Keratinocyte (primary cell): Measurements from ENCODE around the gene EGFLAM. TPM values are rescaled to one million over a fixed set of nuclear protein-coding genes. Genes with fewer than 3 reads are reported as not detected.

Source experiments
- DNase-seq: peaks from one replicate; pipeline ENCODE4 v3.0.0-alpha.2; 2011; ENCODE audit warnings: low read depth, missing footprints, low spot score
- FAIRE-seq: peaks from 2 replicates; lab custom pipeline; 2011; peaks lifted over from hg19 to GRCh38; lab: Jason Lieb, UNC
- H2AFZ ChIP-seq: 2 replicates; pipeline ENCODE4 v1.6.0; 2012; ENCODE audit warnings: low read length, control low read depth, inconsistent platforms; ENCODE audit not compliant: control insufficient read depth
- H3K27ac ChIP-seq: 2 replicates; pipeline ENCODE4 v1.5.1; 2011; ENCODE audit warnings: low read length; ENCODE audit not compliant: control insufficient read depth, insufficient read depth
- H3K27me3 ChIP-seq: 3 replicates; pipeline ENCODE4 v1.6.0; 2011; ENCODE audit warnings: low read length; ENCODE audit not compliant: control insufficient read depth, insufficient read depth; ENCODE audit errors: extremely low read depth
- H3K36me3 ChIP-seq, 2 experiments: 2 replicates in 1 of 2; 3 replicates in 1 of 2; pipeline ENCODE4 v1.5.1; 2011; ENCODE audit warnings: low read length in 2 of 2, mild to moderate bottlenecking in 1 of 2; ENCODE audit not compliant: control insufficient read depth in 2 of 2, insufficient read depth in 2 of 2; ENCODE audit errors: extremely low read depth in 1 of 2
- H3K4me1 ChIP-seq: 3 replicates; pipeline ENCODE4 v1.5.1; 2011; ENCODE audit warnings: low read length; ENCODE audit not compliant: control insufficient read depth, insufficient read depth; ENCODE audit errors: extremely low read depth
- H3K4me2 ChIP-seq: 3 replicates; pipeline ENCODE4 v1.6.0; 2011; ENCODE audit warnings: low read depth, low read length; ENCODE audit not compliant: control insufficient read depth, insufficient read depth; ENCODE audit errors: extremely low read depth
- H3K4me3 ChIP-seq, 3 experiments: fragments of 200-600 bp in 1 of 3; sonication (generic) in 1 of 3; 2 replicates in 2 of 3; 3 replicates in 1 of 3; pipeline ENCODE4 v1.5.1; 2011 to 2016; ENCODE audit warnings: low read length in 3 of 3, mild to moderate bottlenecking in 3 of 3, control low read depth in 2 of 3, inconsistent platforms in 1 of 3, low read depth in 1 of 3, mixed read lengths in 1 of 3, mixed run types in 1 of 3, moderate library complexity in 1 of 3; ENCODE audit not compliant: control insufficient read depth in 2 of 3, insufficient read depth in 2 of 3; ENCODE audit errors: extremely low read depth in 1 of 3
- H3K79me2 ChIP-seq: 2 replicates; pipeline ENCODE4 v1.6.0; 2012; ENCODE audit warnings: low read length; ENCODE audit not compliant: control insufficient read depth, insufficient read depth
- H3K9ac ChIP-seq: 3 replicates; pipeline ENCODE4 v1.6.0; 2011; ENCODE audit warnings: low read length; ENCODE audit not compliant: control insufficient read depth, insufficient read depth; ENCODE audit errors: extremely low read depth
- H3K9me1 ChIP-seq: 3 replicates; pipeline ENCODE4 v1.6.0; 2011; ENCODE audit warnings: low read length; ENCODE audit not compliant: control insufficient read depth, insufficient read depth; ENCODE audit errors: extremely low read depth
- H3K9me3 ChIP-seq: 2 replicates; pipeline ENCODE4 v1.5.1; 2012; ENCODE audit warnings: low read depth, low read length; ENCODE audit not compliant: control insufficient read depth
- H4K20me1 ChIP-seq: 3 replicates; pipeline ENCODE4 v1.6.0; 2011; ENCODE audit warnings: low read length; ENCODE audit not compliant: control insufficient read depth, insufficient read depth; ENCODE audit errors: extremely low read depth
- CTCF ChIP-seq, 3 experiments: IDR thresholded peaks in 1 of 3; conservative IDR thresholded peaks in 1 of 3; optimal IDR thresholded peaks in 1 of 3; 2 replicates in 2 of 3; 3 replicates in 1 of 3; pipeline versions ENCODE3 to v1.5.1; 2011; ENCODE audit warnings: low read length in 3 of 3, mild to moderate bottlenecking in 3 of 3, moderate library complexity in 2 of 3, control low read depth in 1 of 3, inconsistent platforms in 1 of 3; ENCODE audit not compliant: insufficient read depth in 2 of 3; ENCODE audit errors: extremely low read depth in 1 of 3
- EZH2 ChIP-seq: IDR thresholded peaks from one replicate; pipeline ENCODE4 v1.6.1; 2012; ENCODE audit warnings: inconsistent platforms, mild to moderate bottlenecking, low read length, moderate library complexity
- dilution Hi-C: fragments of 300-500 bp; cut with MboI; formaldehyde crosslinking; loops from one replicate; pipeline ENCODE4 v1.7.0; 2020; ENCODE audit warnings: low sequenced_read_pairs; ENCODE audit not compliant: extremely low pct_ligation_motif_present
- polyA plus RNA-seq, 5 experiments: library from polyadenylated mRNA; depleted of rRNA in 3 of 5; stranded (reverse) in 3 of 5; stranded (forward) in 1 of 5; unstranded in 1 of 5; fragments of >200 nt; gene quantifications; 1 replicate in 1 of 5; 2 replicates in 3 of 5; 3 replicates in 1 of 5; pipeline versions ENCODE4 v1.2.1 to v1.2.3, GENCODE V29; 2011 to 2012; ENCODE audit warnings: missing spikeins in 2 of 5, low read depth in 1 of 5, low replicate concordance in 1 of 5

The EGFLAM gene
- polyA plus RNA-seq, 1 donor (not counting 4 experiments of a cell fraction or from before 2014, with no cell fraction given), result not detected

DNA sequence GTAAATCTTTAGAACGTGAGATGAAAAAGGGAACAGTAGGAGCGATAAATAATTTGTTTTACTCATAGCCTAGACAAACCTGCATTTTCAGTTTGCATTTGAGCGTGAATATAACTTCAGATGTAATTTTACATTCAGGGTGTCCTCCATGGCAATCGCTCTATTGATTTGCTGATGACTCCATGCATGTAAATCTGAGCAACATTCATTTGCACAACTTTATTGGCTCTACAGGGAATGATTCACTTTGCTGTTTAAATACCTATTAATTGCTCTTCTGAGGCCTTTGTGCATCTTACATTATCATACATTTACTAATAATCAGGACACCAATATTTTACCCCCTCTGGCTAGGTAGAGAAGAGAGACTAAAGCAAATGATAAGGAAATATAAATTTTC is 122.2 kb downstream of the EGFLAM start:
- TF ChIP-seq EZH2 (no peak), CTCF (optimal IDR thresholded peaks at IDR 0.05 in 1 of 3, IDR thresholded peaks at IDR 0.05 in 1 of 3, conservative IDR thresholded peaks at IDR 0.05 in 1 of 3; ENCODE audit: extremely low read depth in 1 of 3, insufficient read depth in 2 of 3, low read length in 3 of 3) (no peak)
- Histone ChIP-seq H3K79me2 (no peaks in the 10 kb centered on the region), H3K4me3 (no peak overlapping the region), H3K4me2 (no peak overlapping the region), H3K9ac (no peak overlapping the region), H3K4me1 (no peaks in the 10 kb centered on the region), H3K9me1 (no peaks in the 10 kb centered on the region), H3K36me3 (no peaks in the 10 kb centered on the region), H4K20me1 (no peaks in the 10 kb centered on the region), H3K27ac (no peak overlapping the region), H3K9me3 (no peaks in the 10 kb centered on the region), H3K27me3 (peaks cover 9% of the 10 kb centered on the region), H2AFZ (no peak overlapping the region)
- DNase-seq (no peak), FAIRE-seq (no peak)
- dilution Hi-C loops, result no loop called here

DNA sequence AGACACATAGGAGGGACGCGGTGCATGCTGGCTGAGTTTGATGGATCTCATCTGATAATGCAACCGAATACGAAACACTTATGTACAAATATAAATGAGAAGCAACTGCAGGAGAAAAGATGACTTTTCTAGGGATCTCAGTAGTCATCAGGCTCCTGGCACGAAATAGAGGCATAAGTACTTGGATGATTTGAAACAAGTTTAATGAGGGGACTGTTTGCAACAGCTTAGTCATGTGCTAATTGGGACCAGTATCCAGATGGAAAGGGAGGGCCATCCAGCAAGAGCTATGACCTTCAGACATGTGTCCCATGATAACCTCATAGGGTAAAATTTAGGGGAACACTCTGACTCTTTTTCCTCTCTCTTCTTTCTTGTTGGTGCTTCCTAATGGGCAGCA is 123.0 kb downstream of the EGFLAM start:
- Histone ChIP-seq H3K27ac (no peak overlapping the region), H3K79me2 (no peaks in the 10 kb centered on the region), H3K9me1 (no peaks in the 10 kb centered on the region), H3K27me3 (peaks cover 9% of the 10 kb centered on the region), H4K20me1 (no peaks in the 10 kb centered on the region), H3K4me2 (no peak overlapping the region), H3K9me3 (no peaks in the 10 kb centered on the region), H3K4me1 (no peaks in the 10 kb centered on the region), H2AFZ (no peak overlapping the region), H3K9ac (no peak overlapping the region), H3K4me3 (no peak overlapping the region), H3K36me3 (no peaks in the 10 kb centered on the region)
- FAIRE-seq (no peak), DNase-seq (no peak)
- dilution Hi-C loops, result no loop called here
- TF ChIP-seq EZH2 (no peak), CTCF (optimal IDR thresholded peaks at IDR 0.05 in 1 of 3, IDR thresholded peaks at IDR 0.05 in 1 of 3, conservative IDR thresholded peaks at IDR 0.05 in 1 of 3; ENCODE audit: extremely low read depth in 1 of 3, insufficient read depth in 2 of 3, low read length in 3 of 3) (no peak)
